SK-N-SH (cell line): ENCODE results near the gene ZNF577. TPM values are rescaled to one million over a fixed set of nuclear protein-coding genes. Genes with fewer than 3 reads are reported as not detected.

Experiments used
- CTCF ChIA-PET: fragments of 300-600, 350-600 bp; formaldehyde crosslinking; extraction: SDS; loops from one replicate; lab custom pipeline; 2021; lab: Yijun Ruan, JAX
- POLR2A ChIA-PET: fragments of 350-600 bp; sonication (Branson Sonifier 250); formaldehyde crosslinking; extraction: SDS; loops from one replicate; lab custom pipeline; 2020; ENCODE audit warnings: antibody characterized with exemption, inconsistent platforms; lab: Yijun Ruan, JAX
- DNase-seq: peaks from one replicate; pipeline ENCODE4 v3.0.0; 2012
- H2AFZ ChIP-seq: fragments of 200-600 bp; sonication (generic); 2 replicates; pipeline ENCODE4 v1.8.1; 2016; ENCODE audit warnings: antibody characterized with exemption, mild to moderate bottlenecking, low read depth
- H3F3A ChIP-seq: fragments of 200-600 bp; sonication (generic); replicated peaks from 2 replicates; pipeline ENCODE3; 2016; ENCODE audit warnings: antibody characterized with exemption, mild to moderate bottlenecking; ENCODE audit not compliant: insufficient read depth
- H3K27ac ChIP-seq, 2 experiments: fragments of 200-500 bp in 1 of 2; fragments of 200-600 bp in 1 of 2; sonication (Bioruptor generic) in 1 of 2; sonication (generic), shearing (Covaris generic) in 1 of 2; 2 replicates each; pipeline versions ENCODE4 v1.5.1 to v1.6.1; 2014 to 2016; ENCODE audit warnings: low read depth in 2 of 2, inconsistent platforms in 1 of 2, low read length in 1 of 2, mild to moderate bottlenecking in 1 of 2, mixed read lengths in 1 of 2
- H3K27me3 ChIP-seq: fragments of 200-600 bp; sonication (generic), shearing (Covaris generic); 2 replicates; pipeline ENCODE4 v1.6.1; 2016; ENCODE audit warnings: mixed run types; ENCODE audit not compliant: insufficient read depth
- H3K36me3 ChIP-seq, 2 experiments: fragments of 200-500 bp in 1 of 2; fragments of 200-600 bp in 1 of 2; sonication (Bioruptor generic) in 1 of 2; sonication (generic) in 1 of 2; replicated peaks in 1 of 2; 2 replicates each; pipeline versions ENCODE3 to v1.5.1; 2014 to 2016; ENCODE audit warnings: low read length in 1 of 2, mild to moderate bottlenecking in 1 of 2; ENCODE audit not compliant: insufficient read depth in 2 of 2, control insufficient read depth in 1 of 2
- H3K4me1 ChIP-seq, 2 experiments: fragments of 200-500 bp in 1 of 2; fragments of 200-600 bp in 1 of 2; sonication (Bioruptor generic) in 1 of 2; sonication (generic), shearing (Covaris generic) in 1 of 2; 2 replicates each; pipeline versions ENCODE4 v1.5.1 to v1.6.1; 2014 to 2016; ENCODE audit warnings: low read depth in 1 of 2, low read length in 1 of 2, mixed run types in 1 of 2; ENCODE audit not compliant: insufficient read depth in 2 of 2, control insufficient read depth in 1 of 2
- H3K4me2 ChIP-seq: fragments of 200-600 bp; sonication (generic), shearing (Covaris generic); 2 replicates; pipeline ENCODE4 v1.6.1; 2017; ENCODE audit warnings: mixed run types
- H3K4me3 ChIP-seq, 2 experiments: fragments of 200-500 bp in 1 of 2; fragments of 200-600 bp in 1 of 2; sonication (Bioruptor generic) in 1 of 2; sonication (generic), shearing (Covaris generic) in 1 of 2; 2 replicates each; pipeline versions ENCODE4 v1.5.1 to v1.8.1; 2014 to 2016; ENCODE audit warnings: low read depth in 2 of 2, inconsistent platforms in 1 of 2, low read length in 1 of 2, mild to moderate bottlenecking in 1 of 2, mixed read lengths in 1 of 2, moderate library complexity in 1 of 2
- H3K79me2 ChIP-seq: fragments of 200-600 bp; sonication (generic); 2 replicates; pipeline ENCODE4 v1.8.1; 2017; ENCODE audit warnings: mild to moderate bottlenecking; ENCODE audit not compliant: insufficient read depth
- H3K9ac ChIP-seq: fragments of 200-600 bp; sonication (generic); 2 replicates; pipeline ENCODE4 v1.6.1; 2017; ENCODE audit warnings: mixed run types
- H3K9me2 ChIP-seq: fragments of 200-600 bp; sonication (generic); 2 replicates; pipeline ENCODE4 v1.6.1; 2017; ENCODE audit warnings: mixed run types
- H3K9me3 ChIP-seq: fragments of 200-600 bp; sonication (generic); 2 replicates; pipeline ENCODE4 v1.6.1; 2017; ENCODE audit warnings: mixed run types, mild to moderate bottlenecking, moderate library complexity
- H4K20me1 ChIP-seq: fragments of 200-600 bp; sonication (generic); 2 replicates; pipeline ENCODE4 v1.6.1; 2017; ENCODE audit warnings: mild to moderate bottlenecking, mixed run types; ENCODE audit not compliant: insufficient read depth
- EP300 ChIP-seq, 2 experiments: IDR thresholded peaks; 2 replicates each; pipeline versions ENCODE4 v1.4.0 to v1.6.1; 2012; ENCODE audit warnings: borderline replicate concordance in 1 of 2, low read depth in 1 of 2, low read length in 1 of 2
- FOSL2 ChIP-seq: IDR thresholded peaks from 2 replicates; pipeline ENCODE4 v1.4.0; 2012; ENCODE audit warnings: low read depth, mild to moderate bottlenecking, moderate library complexity, borderline replicate concordance
- GATA2 ChIP-seq: sonication (generic); formaldehyde crosslinking; IDR thresholded peaks from 2 replicates; pipeline ENCODE4 v1.5.0; 2020; ENCODE audit warnings: mild to moderate bottlenecking, missing genetic modification reagents
- MAX ChIP-seq: IDR thresholded peaks from 2 replicates; pipeline ENCODE4 v1.4.0; 2012; ENCODE audit warnings: low read depth
- MXI1 ChIP-seq: IDR thresholded peaks from 2 replicates; pipeline ENCODE4 v1.6.1; 2012; ENCODE audit warnings: mild to moderate bottlenecking, low read depth, low read length, improper control_type of control experiment
- NRF1 ChIP-seq: IDR thresholded peaks from 2 replicates; pipeline ENCODE4 v1.6.1; 2012; ENCODE audit warnings: low read depth, mild to moderate bottlenecking, low read length
- RAD21 ChIP-seq: IDR thresholded peaks from 2 replicates; pipeline ENCODE4 v1.6.1; 2012; ENCODE audit warnings: mild to moderate bottlenecking, low read length
- RCOR1 ChIP-seq: fragments of 150-350 bp; IDR thresholded peaks from 2 replicates; pipeline ENCODE4 v1.6.1; 2017; ENCODE audit warnings: antibody characterized with exemption, low read length
- TAF1 ChIP-seq: IDR thresholded peaks from 2 replicates; pipeline ENCODE4 v1.6.1; 2012; ENCODE audit warnings: low read depth, mild to moderate bottlenecking, low read length, moderate library complexity, borderline replicate concordance
- USF2 ChIP-seq: fragments of 150-350 bp; IDR thresholded peaks from 2 replicates; pipeline ENCODE4 v1.6.1; 2017; ENCODE audit warnings: antibody characterized with exemption, low read length, low read depth, borderline replicate concordance
- WGBS: methylation state at CpG from one replicate; pipeline ENCODE4 v1.1.6; 2017; ENCODE audit warnings: low lambda C conversion rate; 5-methylcytosine and 5-hydroxymethylcytosine counted together
- polyA plus RNA-seq, 3 experiments: library from polyadenylated mRNA; depleted of rRNA; stranded (reverse); fragments of >200 nt; gene quantifications; 2 replicates each; pipeline ENCODE4 v1.2.3, GENCODE V29; 2012
- TF ChIP-seq, protein P1 (sequence below): fragments of 150-350 bp; IDR thresholded peaks from 2 replicates; pipeline ENCODE4 v1.6.1; 2016; ENCODE audit warnings: mild to moderate bottlenecking, low read depth, low read length
- TF ChIP-seq, protein P2 (sequence below): IDR thresholded peaks from 2 replicates; pipeline ENCODE4 v1.4.0; 2012; ENCODE audit warnings: low read depth, borderline replicate concordance

The ZNF577 gene
- polyA plus RNA-seq, 1 of the 3 experiments (the other 2 are of a cell fraction), result 6.8 TPM

GRCh38 chr19:51837145-51837544 is 50.6 kb downstream of the ZNF577 start (continued):
- TF ChIP-seq USF2 (no peak), FOSL2 (no peak), MAX (no peak)

DNA sequence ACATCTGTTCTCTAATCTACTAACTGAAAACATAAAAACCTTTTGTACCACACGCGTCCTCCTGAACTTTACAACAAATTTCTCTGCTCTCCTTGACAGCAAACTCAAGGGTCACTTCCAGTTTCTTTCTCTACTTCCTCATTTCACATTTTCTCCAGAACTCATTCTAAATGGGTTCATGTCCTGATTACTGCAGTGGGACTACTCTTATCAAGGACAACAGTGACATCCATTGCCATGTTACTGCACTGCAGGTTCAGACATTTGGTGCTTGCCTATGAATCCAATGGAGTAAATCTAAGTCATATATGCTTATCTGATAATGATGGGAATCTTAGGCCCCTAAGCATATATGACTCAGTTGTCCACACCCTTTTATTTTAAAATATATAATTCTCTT is 57.5 kb downstream of the ZNF577 start:
- Histone ChIP-seq H3F3A (no peaks in the 10 kb centered on the region), H3K27me3 (no peaks in the 10 kb centered on the region), H3K27ac (no peak overlapping the region), H3K4me2 (no peak overlapping the region), H2AFZ (no peak overlapping the region), H3K4me3 (no peak overlapping the region), H4K20me1 (no peaks in the 10 kb centered on the region), H3K36me3 (peaks cover 0 to 4% of the 10 kb centered on the region in 2 experiments), H3K9ac (no peak overlapping the region), H3K9me2 (no peaks in the 10 kb centered on the region), H3K9me3 (peaks cover 6% of the 10 kb centered on the region), H3K4me1 (no peaks in the 10 kb centered on the region), H3K79me2 (no peaks in the 10 kb centered on the region)
- POLR2A ChIA-PET, result no interaction called here
- WGBS, result 22% methylated on average over 2 of the region's 2 CpGs
- DNase-seq, result no peak
- TF ChIP-seq NRF1 (no peak), MAX (no peak), EP300 (IDR thresholded peaks at IDR 0.05; ENCODE audit: borderline replicate concordance in 1 of 2, low read depth in 1 of 2, low read length in 1 of 2) (no peak), MXI1 (no peak), GATA2 (no peak), FOSL2 (no peak), TAF1 (no peak), RAD21 (no peak), RCOR1 (no peak)
- TF ChIP-seq, protein P1, sequence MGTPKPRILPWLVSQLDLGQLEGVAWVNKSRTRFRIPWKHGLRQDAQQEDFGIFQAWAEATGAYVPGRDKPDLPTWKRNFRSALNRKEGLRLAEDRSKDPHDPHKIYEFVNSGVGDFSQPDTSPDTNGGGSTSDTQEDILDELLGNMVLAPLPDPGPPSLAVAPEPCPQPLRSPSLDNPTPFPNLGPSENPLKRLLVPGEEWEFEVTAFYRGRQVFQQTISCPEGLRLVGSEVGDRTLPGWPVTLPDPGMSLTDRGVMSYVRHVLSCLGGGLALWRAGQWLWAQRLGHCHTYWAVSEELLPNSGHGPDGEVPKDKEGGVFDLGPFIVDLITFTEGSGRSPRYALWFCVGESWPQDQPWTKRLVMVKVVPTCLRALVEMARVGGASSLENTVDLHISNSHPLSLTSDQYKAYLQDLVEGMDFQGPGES, result no peak
- TF ChIP-seq, protein P2, sequence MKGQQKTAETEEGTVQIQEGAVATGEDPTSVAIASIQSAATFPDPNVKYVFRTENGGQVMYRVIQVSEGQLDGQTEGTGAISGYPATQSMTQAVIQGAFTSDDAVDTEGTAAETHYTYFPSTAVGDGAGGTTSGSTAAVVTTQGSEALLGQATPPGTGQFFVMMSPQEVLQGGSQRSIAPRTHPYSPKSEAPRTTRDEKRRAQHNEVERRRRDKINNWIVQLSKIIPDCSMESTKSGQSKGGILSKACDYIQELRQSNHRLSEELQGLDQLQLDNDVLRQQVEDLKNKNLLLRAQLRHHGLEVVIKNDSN, result no peak
- CTCF ChIA-PET, result no interaction called here
